ENCODE data around the gene IER2. TPM values are rescaled to one million over a fixed set of nuclear protein-coding genes. Genes with fewer than 3 reads are reported as not detected.

The IER2 gene
- total and polyA plus RNA-seq, 8 donors = 32.3 to 421 (median 79.8) TPM

DNA sequence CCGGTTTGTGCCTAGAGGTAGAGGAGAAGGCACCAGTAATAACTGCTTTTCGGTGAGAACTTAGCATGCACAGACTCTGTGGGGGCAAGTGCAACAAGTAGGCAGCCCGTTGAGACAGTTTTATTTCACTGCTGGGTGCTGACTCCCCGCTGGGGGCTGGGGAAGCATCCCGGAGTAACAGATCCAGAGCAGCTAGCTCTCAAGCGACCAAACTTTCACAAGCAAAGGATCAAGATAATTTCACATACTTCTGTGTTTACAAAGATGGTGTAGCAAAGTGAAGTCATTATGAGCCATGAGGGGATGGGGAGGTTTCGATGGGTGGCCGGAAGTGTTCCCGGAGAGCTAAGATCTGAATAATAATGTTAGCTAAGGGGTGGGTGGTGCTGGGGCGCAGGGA lies 29.4 kb upstream of the IER2 start:
- DNase-seq = no peak
- WGBS, 5 donors = 66 to 78% (median 77%) methylated on average over 10 of the region's 10 CpGs
- H3K27ac ChIP-seq = no peak overlapping the region
- H3K36me3 ChIP-seq = peaks cover 0 to 27% (median 8%) of the 10 kb centered on the region in 4 donors
- H3K27me3 ChIP-seq = no peaks in the 10 kb centered on the region
- H3K4me1 ChIP-seq = peaks cover 33 to 53% (median 47%) of the 10 kb centered on the region in 4 donors
- intact Hi-C loops (cut with DNase I; ENCODE audit: low total_unique reads) = no loop called here
- TF ChIP-seq EP300 (IDR thresholded peaks at IDR 0.05) = no peak
- no peak for TF ChIP-seq CTCF (IDR thresholded peaks at IDR 0.05)
- no peak for TF ChIP-seq POLR2AphosphoS5 (IDR thresholded peaks at IDR 0.05)
- no peak for TF ChIP-seq POLR2A (IDR thresholded peaks at IDR 0.05)
- no peaks in the 10 kb centered on the region for H3K9me3 ChIP-seq
- H3K4me3 ChIP-seq = no peak overlapping the region

DNA sequence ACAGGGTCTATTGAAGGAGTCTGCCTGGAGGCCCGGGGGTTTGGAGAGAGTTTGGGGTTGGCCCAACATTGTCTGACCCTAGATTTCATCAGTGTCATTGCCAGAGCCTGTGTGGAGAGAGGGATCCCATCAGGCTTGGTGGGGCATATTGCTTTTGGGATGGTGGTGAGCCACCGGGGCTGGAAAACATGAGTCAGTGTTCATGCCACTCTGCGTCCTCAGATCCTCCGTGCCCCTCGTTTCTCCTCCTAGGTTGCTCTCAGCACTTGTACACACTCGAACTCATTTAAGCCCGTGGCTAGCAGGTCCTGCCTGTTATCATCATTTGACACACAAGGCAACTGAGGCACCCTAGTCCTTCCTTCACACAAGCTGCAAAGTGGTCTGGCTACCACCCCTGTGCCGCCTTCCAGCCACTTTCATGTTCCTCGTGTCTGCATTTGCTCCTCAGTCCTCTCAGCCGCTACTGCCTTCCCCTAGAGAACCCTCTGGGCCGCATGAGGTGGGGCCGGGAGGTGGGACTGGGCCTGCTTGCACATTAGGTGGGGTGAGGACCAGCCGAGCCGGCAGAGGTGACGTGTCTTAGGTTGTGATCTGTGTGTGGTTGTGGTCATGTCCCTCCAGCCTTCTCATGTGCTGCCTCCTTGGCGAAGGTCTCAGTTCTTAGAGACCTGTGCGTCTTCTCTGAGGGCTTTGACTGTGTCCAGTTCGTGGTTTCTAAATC lies 28.5 kb upstream of the IER2 start:
- DNase-seq = no peak
- Histone ChIP-seq H3K4me1 (peaks cover 29 to 49% (median 42%) of the 10 kb centered on the region in 4 donors), H3K4me3 (no peak overlapping the region), H3K27ac (no peak overlapping the region), H3K9me3 (no peaks in the 10 kb centered on the region), H3K36me3 (peaks cover 0 to 32% (median 15%) of the 10 kb centered on the region in 4 donors), H3K27me3 (no peaks in the 10 kb centered on the region)
- TF ChIP-seq EP300 (IDR thresholded peaks at IDR 0.05) (no peak), POLR2AphosphoS5 (IDR thresholded peaks at IDR 0.05) (no peak), POLR2A (IDR thresholded peaks at IDR 0.05) (no peak), CTCF (IDR thresholded peaks at IDR 0.05) (no peak)
- 74 to 81% (median 80%) methylated on average over 18 of the region's 18 CpGs for WGBS, 5 donors
- intact Hi-C loops (cut with DNase I; ENCODE audit: low total_unique reads) = no loop called here

DNA sequence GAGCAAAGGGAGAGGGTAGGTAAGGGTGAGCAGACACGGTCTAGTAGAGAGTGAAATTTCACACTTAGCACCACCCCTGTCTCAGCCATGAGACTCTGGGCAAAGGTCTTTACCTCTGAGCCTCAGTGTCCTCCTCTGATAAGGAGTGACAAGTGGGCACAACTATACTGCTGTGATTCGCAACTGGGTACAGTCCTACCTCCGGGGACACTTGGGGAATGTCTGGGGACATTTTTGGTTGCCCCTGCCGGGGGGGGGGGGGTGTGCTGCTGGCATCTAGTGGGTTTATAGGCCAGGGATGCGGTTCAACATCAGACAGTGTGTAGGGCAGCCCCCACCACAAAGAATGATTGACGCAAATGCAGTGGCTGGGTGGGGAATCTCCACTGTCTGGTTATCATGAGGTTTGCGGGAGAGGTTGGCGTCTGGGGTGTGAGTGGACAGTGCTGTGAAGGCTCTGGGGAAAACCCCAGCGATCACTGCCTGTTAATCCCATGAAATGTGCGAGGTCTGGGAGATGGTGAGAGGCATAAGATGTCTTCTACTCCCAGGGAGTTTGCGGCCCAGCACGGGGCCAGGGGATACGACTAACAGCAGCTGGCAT lies 27.8 kb upstream of the IER2 start:
- WGBS, 5 donors = 68 to 90% (median 84%) methylated on average over 10 to 13 of the region's 13 CpGs
- Histone ChIP-seq H3K9me3 (no peaks in the 10 kb centered on the region), H3K4me1 (peaks cover 24 to 44% (median 35%) of the 10 kb centered on the region in 4 donors), H3K27ac (no peak overlapping the region), H3K36me3 (peaks cover 0 to 32% (median 16%) of the 10 kb centered on the region in 4 donors), H3K27me3 (no peaks in the 10 kb centered on the region), H3K4me3 (no peak overlapping the region)
- TF ChIP-seq POLR2A (IDR thresholded peaks at IDR 0.05) (no peak), POLR2AphosphoS5 (IDR thresholded peaks at IDR 0.05) (no peak)
- no peak for DNase-seq
- intact Hi-C loops (cut with DNase I; ENCODE audit: low total_unique reads) = no loop called here

DNA sequence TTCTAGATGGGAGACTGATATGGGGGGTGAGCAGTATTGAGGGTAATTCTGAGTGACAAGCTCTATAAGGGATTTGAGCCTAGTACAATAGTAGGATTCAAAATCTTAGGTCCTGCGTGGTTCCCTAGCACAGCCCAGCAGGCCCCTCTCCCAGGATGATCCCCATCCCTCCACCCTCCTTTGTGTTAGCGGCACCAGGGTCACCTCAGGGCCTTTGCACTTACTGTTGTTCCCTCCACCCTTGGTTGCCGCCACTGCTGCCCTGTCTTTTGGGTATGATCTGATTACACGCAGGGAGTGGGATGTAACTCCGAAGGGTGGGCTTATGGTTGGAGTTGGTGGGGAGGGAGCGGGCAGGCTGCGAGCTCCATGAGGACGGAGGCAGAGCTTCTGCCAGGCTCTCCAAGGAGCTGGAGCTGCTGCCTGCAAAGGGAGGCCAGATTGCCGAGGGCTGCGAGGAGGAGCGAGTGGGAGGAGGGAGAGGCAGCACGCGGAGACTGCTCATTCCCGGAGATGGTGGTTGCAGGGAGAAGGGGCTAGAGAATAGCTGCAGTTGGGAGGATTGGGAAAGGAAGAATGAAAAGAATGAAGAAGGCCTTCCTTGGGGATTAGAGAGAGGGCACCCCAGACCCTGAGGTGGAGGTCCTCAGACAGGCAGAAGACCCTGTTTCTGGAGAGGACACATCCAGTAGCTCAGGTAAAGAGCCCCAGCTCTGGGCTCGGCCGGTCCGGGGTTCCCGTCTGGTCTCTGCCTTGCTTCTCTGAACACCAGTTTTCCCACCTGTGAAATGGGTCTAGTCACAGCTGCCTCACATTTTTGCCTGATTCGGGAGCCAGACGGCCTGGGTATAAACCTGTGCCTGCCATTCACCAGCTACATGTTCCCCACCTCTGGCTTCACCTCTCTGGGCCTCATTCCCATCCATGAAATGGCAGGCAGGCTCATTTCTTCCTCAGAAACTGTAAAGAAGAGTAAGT lies 26.9 kb upstream of the IER2 start:
- DNase-seq = no peak
- H3K36me3 ChIP-seq = peaks cover 0 to 32% (median 16%) of the 10 kb centered on the region in 4 donors
- WGBS, 5 donors = 91 to 94% (median 93%) methylated on average over 18 to 20 of the region's 20 CpGs
- H3K4me1 ChIP-seq = peaks cover 20 to 48% (median 34%) of the 10 kb centered on the region in 4 donors
- TF ChIP-seq POLR2AphosphoS5 (IDR thresholded peaks at IDR 0.05) (no peak), POLR2A (IDR thresholded peaks at IDR 0.05) (no peak), CTCF (IDR thresholded peaks at IDR 0.05) (no peak), EP300 (IDR thresholded peaks at IDR 0.05) (no peak)
- no peak overlapping the region for H3K27ac ChIP-seq
- no peak overlapping the region for H3K4me3 ChIP-seq
- no peaks in the 10 kb centered on the region for H3K9me3 ChIP-seq
- H3K27me3 ChIP-seq = no peaks in the 10 kb centered on the region
- intact Hi-C loops (cut with DNase I; ENCODE audit: low total_unique reads) = no loop called here
